SK-N-SH (cell line): ENCODE results near the gene LYRM7. TPM values are rescaled to one million over a fixed set of nuclear protein-coding genes. Genes with fewer than 3 reads are reported as not detected.
"Not testable (repeated sequence)": the region's sequence is repeated elsewhere in the genome, so short reads cannot be mapped to it uniquely, and the experiment has no call there.

Experiments
- CTCF ChIA-PET: fragments of 300-600, 350-600 bp; formaldehyde crosslinking; extraction: SDS; loops from one replicate; lab custom pipeline; 2021; lab: Yijun Ruan, JAX
- POLR2A ChIA-PET: fragments of 350-600 bp; sonication (Branson Sonifier 250); formaldehyde crosslinking; extraction: SDS; loops from one replicate; lab custom pipeline; 2020; ENCODE audit warnings: antibody characterized with exemption, inconsistent platforms; lab: Yijun Ruan, JAX
- DNase-seq: peaks from one replicate; pipeline ENCODE4 v3.0.0; 2012
- H2AFZ ChIP-seq: fragments of 200-600 bp; sonication (generic); 2 replicates; pipeline ENCODE4 v1.8.1; 2016; ENCODE audit warnings: antibody characterized with exemption, mild to moderate bottlenecking, low read depth
- H3F3A ChIP-seq: fragments of 200-600 bp; sonication (generic); replicated peaks from 2 replicates; pipeline ENCODE3; 2016; ENCODE audit warnings: antibody characterized with exemption, mild to moderate bottlenecking; ENCODE audit not compliant: insufficient read depth
- H3K27ac ChIP-seq, 2 experiments: fragments of 200-500 bp in 1 of 2; fragments of 200-600 bp in 1 of 2; sonication (Bioruptor generic) in 1 of 2; sonication (generic), shearing (Covaris generic) in 1 of 2; 2 replicates each; pipeline versions ENCODE4 v1.5.1 to v1.6.1; 2014 to 2016; ENCODE audit warnings: low read depth in 2 of 2, inconsistent platforms in 1 of 2, low read length in 1 of 2, mild to moderate bottlenecking in 1 of 2, mixed read lengths in 1 of 2
- H3K27me3 ChIP-seq: fragments of 200-600 bp; sonication (generic), shearing (Covaris generic); 2 replicates; pipeline ENCODE4 v1.6.1; 2016; ENCODE audit warnings: mixed run types; ENCODE audit not compliant: insufficient read depth
- H3K36me3 ChIP-seq, 2 experiments: fragments of 200-500 bp in 1 of 2; fragments of 200-600 bp in 1 of 2; sonication (Bioruptor generic) in 1 of 2; sonication (generic) in 1 of 2; replicated peaks in 1 of 2; 2 replicates each; pipeline versions ENCODE3 to v1.5.1; 2014 to 2016; ENCODE audit warnings: low read length in 1 of 2, mild to moderate bottlenecking in 1 of 2; ENCODE audit not compliant: insufficient read depth in 2 of 2, control insufficient read depth in 1 of 2
- H3K4me1 ChIP-seq, 2 experiments: fragments of 200-500 bp in 1 of 2; fragments of 200-600 bp in 1 of 2; sonication (Bioruptor generic) in 1 of 2; sonication (generic), shearing (Covaris generic) in 1 of 2; 2 replicates each; pipeline versions ENCODE4 v1.5.1 to v1.6.1; 2014 to 2016; ENCODE audit warnings: low read depth in 1 of 2, low read length in 1 of 2, mixed run types in 1 of 2; ENCODE audit not compliant: insufficient read depth in 2 of 2, control insufficient read depth in 1 of 2
- H3K4me2 ChIP-seq: fragments of 200-600 bp; sonication (generic), shearing (Covaris generic); 2 replicates; pipeline ENCODE4 v1.6.1; 2017; ENCODE audit warnings: mixed run types
- H3K4me3 ChIP-seq, 2 experiments: fragments of 200-500 bp in 1 of 2; fragments of 200-600 bp in 1 of 2; sonication (Bioruptor generic) in 1 of 2; sonication (generic), shearing (Covaris generic) in 1 of 2; 2 replicates each; pipeline versions ENCODE4 v1.5.1 to v1.8.1; 2014 to 2016; ENCODE audit warnings: low read depth in 2 of 2, inconsistent platforms in 1 of 2, low read length in 1 of 2, mild to moderate bottlenecking in 1 of 2, mixed read lengths in 1 of 2, moderate library complexity in 1 of 2
- H3K79me2 ChIP-seq: fragments of 200-600 bp; sonication (generic); 2 replicates; pipeline ENCODE4 v1.8.1; 2017; ENCODE audit warnings: mild to moderate bottlenecking; ENCODE audit not compliant: insufficient read depth
- H3K9ac ChIP-seq: fragments of 200-600 bp; sonication (generic); 2 replicates; pipeline ENCODE4 v1.6.1; 2017; ENCODE audit warnings: mixed run types
- H3K9me2 ChIP-seq: fragments of 200-600 bp; sonication (generic); 2 replicates; pipeline ENCODE4 v1.6.1; 2017; ENCODE audit warnings: mixed run types
- H3K9me3 ChIP-seq: fragments of 200-600 bp; sonication (generic); 2 replicates; pipeline ENCODE4 v1.6.1; 2017; ENCODE audit warnings: mixed run types, mild to moderate bottlenecking, moderate library complexity
- H4K20me1 ChIP-seq: fragments of 200-600 bp; sonication (generic); 2 replicates; pipeline ENCODE4 v1.6.1; 2017; ENCODE audit warnings: mild to moderate bottlenecking, mixed run types; ENCODE audit not compliant: insufficient read depth
- CHD2 ChIP-seq: fragments of 150-350 bp; IDR thresholded peaks from 2 replicates; pipeline ENCODE4 v1.6.1; 2018; ENCODE audit warnings: low read length; ENCODE audit not compliant: partially characterized antibody
- EP300 ChIP-seq, 2 experiments: IDR thresholded peaks; 2 replicates each; pipeline versions ENCODE4 v1.4.0 to v1.6.1; 2012; ENCODE audit warnings: borderline replicate concordance in 1 of 2, low read depth in 1 of 2, low read length in 1 of 2
- FOSL2 ChIP-seq: IDR thresholded peaks from 2 replicates; pipeline ENCODE4 v1.4.0; 2012; ENCODE audit warnings: low read depth, mild to moderate bottlenecking, moderate library complexity, borderline replicate concordance
- FOXJ3 ChIP-seq: sonication (generic); formaldehyde crosslinking; IDR thresholded peaks from 2 replicates; pipeline ENCODE4 v1.5.1; 2020; ENCODE audit warnings: mild to moderate bottlenecking, missing genetic modification reagents
- FOXM1 ChIP-seq: IDR thresholded peaks from 2 replicates; pipeline ENCODE4 v1.4.0; 2012; ENCODE audit warnings: low read depth, mild to moderate bottlenecking
- JUND ChIP-seq: IDR thresholded peaks from 2 replicates; pipeline ENCODE4 v1.4.0; 2012
- NFIC ChIP-seq: IDR thresholded peaks from 2 replicates; pipeline ENCODE4 v1.4.0; 2012; ENCODE audit warnings: borderline replicate concordance
- NRF1 ChIP-seq: IDR thresholded peaks from 2 replicates; pipeline ENCODE4 v1.6.1; 2012; ENCODE audit warnings: low read depth, mild to moderate bottlenecking, low read length
- POLR2AphosphoS5 ChIP-seq: IDR thresholded peaks from 2 replicates; pipeline ENCODE4 v1.6.1; 2012; ENCODE audit warnings: low read depth, low read length
- RAD21 ChIP-seq: IDR thresholded peaks from 2 replicates; pipeline ENCODE4 v1.6.1; 2012; ENCODE audit warnings: mild to moderate bottlenecking, low read length
- RFX5 ChIP-seq: IDR thresholded peaks from 2 replicates; pipeline ENCODE4 v1.6.1; 2012; ENCODE audit warnings: mild to moderate bottlenecking, improper control_type of control experiment, low read length
- SMC3 ChIP-seq: IDR thresholded peaks from 2 replicates; pipeline ENCODE4 v1.6.1; 2012; ENCODE audit warnings: low read depth, low read length, improper control_type of control experiment
- TAF1 ChIP-seq: IDR thresholded peaks from 2 replicates; pipeline ENCODE4 v1.6.1; 2012; ENCODE audit warnings: low read depth, mild to moderate bottlenecking, low read length, moderate library complexity, borderline replicate concordance
- YY1 ChIP-seq: IDR thresholded peaks from 2 replicates; pipeline ENCODE4 v1.4.0; 2012; ENCODE audit warnings: low read depth, mild to moderate bottlenecking
- WGBS: methylation state at CpG from one replicate; pipeline ENCODE4 v1.1.6; 2017; ENCODE audit warnings: low lambda C conversion rate; 5-methylcytosine and 5-hydroxymethylcytosine counted together
- polyA plus RNA-seq, 3 experiments: library from polyadenylated mRNA; depleted of rRNA; stranded (reverse); fragments of >200 nt; gene quantifications; 2 replicates each; pipeline ENCODE4 v1.2.3, GENCODE V29; 2012
- TF ChIP-seq, protein P1 (sequence below): IDR thresholded peaks from 2 replicates; pipeline ENCODE4; 2012
- TF ChIP-seq, protein P2 (sequence below): fragments of 200-600 bp; sonication (generic); IDR thresholded peaks from 2 replicates; pipeline ENCODE4 v1.6.1; 2017; ENCODE audit warnings: antibody characterized with exemption, mild to moderate bottlenecking, moderate library complexity
- TF ChIP-seq, protein P3 (sequence below): IDR thresholded peaks from 2 replicates; pipeline ENCODE4 v1.4.0; 2012; ENCODE audit warnings: low read depth, borderline replicate concordance

The LYRM7 gene
- polyA plus RNA-seq, 1 of the 3 experiments (the other 2 are of a cell fraction), result 1.4 TPM

DNA sequence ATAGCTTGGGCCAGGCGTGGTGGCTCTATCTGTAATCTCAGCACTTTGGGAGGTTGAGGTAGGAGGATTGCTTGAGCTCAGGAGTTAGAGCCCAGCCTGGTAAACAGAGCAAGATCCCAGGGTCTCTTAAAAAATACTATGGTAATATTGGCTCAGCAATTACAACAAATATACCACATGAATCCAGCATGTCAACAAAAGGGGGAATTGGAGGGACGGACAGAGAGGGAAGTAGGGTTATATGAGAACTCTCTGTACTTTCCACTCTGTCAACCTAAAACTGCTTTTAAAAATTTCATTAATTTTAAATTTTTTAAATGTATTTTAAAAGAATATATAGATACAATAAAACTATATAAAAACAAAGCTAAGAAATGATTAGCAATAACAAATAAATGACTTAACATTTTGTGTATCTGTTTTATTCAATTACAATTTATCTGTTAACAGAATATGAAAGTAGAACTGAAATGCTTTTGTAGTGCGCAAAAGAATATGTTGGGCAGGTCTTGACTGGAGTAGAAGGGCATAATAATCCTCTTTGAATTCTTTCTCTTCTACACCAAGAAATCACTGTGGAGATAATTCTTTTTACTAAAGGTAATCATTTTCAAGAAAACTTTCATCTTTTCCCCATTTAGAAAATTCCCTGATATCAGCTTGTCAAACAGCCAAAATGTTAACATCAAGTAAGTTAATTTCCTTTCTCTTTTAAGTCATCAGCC lies 80.2 kb downstream of the LYRM7 start (continued):
- TF ChIP-seq FOSL2 (no peak), CHD2 (no peak)
- TF ChIP-seq, protein P1, sequence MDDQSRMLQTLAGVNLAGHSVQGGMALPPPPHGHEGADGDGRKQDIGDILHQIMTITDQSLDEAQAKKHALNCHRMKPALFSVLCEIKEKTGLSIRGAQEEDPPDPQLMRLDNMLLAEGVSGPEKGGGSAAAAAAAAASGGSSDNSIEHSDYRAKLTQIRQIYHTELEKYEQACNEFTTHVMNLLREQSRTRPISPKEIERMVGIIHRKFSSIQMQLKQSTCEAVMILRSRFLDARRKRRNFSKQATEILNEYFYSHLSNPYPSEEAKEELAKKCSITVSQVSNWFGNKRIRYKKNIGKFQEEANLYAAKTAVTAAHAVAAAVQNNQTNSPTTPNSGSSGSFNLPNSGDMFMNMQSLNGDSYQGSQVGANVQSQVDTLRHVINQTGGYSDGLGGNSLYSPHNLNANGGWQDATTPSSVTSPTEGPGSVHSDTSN, result no peak

DNA sequence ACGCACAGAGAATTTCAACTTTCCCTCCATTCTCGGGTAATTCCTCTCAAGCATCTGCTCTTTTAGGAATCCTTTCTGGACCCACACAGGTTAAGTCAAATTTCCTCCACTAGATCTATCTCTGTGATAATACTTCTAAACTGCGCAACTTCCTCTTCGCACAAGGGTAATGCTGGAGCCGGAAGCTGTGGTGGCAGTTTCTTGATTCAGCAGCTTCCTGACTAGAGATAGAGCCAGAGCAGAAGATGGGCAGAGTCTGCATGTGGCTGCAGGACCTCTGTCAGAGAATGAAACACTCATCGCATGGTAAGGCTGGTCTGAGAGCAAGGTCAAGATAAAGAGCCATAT lies 82.1 kb downstream of the LYRM7 start:
- Histone ChIP-seq H3F3A (peaks cover 3% of the 10 kb centered on the region), H3K27me3 (no peaks in the 10 kb centered on the region), H3K4me1 (no peaks in the 10 kb centered on the region), H3K27ac (no peak overlapping the region), H3K4me2 (no peak overlapping the region), H3K79me2 (no peaks in the 10 kb centered on the region; the same call in 1 of the 2 replicates), H3K9me2 (no peaks in the 10 kb centered on the region), H3K9me3 (no peaks in the 10 kb centered on the region), H3K9ac (no peak overlapping the region), H4K20me1 (no peaks in the 10 kb centered on the region), H3K36me3 (no peaks in the 10 kb centered on the region), H2AFZ (no peak overlapping the region), H3K4me3 (no peak overlapping the region)
- ChIA-PET CTCF (interaction anchor here (0.7 kb wide), 1 partner anchor 10 kb away, joined by 3 read pairs; no protein-coding TSS in a partner anchor), POLR2A (no interaction called here)
- TF ChIP-seq NRF1 (no peak), FOXM1 (no peak), FOSL2 (no peak), EP300 (IDR thresholded peaks at IDR 0.05; ENCODE audit: borderline replicate concordance in 1 of 2, low read depth in 1 of 2, low read length in 1 of 2) (no peak), YY1 (no peak), FOXJ3 (no peak), NFIC (no peak), TAF1 (no peak), SMC3 (no peak), POLR2AphosphoS5 (no peak), JUND (no peak), RAD21 (no peak), RFX5 (no peak)
- TF ChIP-seq, protein P1, result no peak
- TF ChIP-seq, protein P2, sequence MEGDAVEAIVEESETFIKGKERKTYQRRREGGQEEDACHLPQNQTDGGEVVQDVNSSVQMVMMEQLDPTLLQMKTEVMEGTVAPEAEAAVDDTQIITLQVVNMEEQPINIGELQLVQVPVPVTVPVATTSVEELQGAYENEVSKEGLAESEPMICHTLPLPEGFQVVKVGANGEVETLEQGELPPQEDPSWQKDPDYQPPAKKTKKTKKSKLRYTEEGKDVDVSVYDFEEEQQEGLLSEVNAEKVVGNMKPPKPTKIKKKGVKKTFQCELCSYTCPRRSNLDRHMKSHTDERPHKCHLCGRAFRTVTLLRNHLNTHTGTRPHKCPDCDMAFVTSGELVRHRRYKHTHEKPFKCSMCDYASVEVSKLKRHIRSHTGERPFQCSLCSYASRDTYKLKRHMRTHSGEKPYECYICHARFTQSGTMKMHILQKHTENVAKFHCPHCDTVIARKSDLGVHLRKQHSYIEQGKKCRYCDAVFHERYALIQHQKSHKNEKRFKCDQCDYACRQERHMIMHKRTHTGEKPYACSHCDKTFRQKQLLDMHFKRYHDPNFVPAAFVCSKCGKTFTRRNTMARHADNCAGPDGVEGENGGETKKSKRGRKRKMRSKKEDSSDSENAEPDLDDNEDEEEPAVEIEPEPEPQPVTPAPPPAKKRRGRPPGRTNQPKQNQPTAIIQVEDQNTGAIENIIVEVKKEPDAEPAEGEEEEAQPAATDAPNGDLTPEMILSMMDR, result no peak
- TF ChIP-seq, protein P3, sequence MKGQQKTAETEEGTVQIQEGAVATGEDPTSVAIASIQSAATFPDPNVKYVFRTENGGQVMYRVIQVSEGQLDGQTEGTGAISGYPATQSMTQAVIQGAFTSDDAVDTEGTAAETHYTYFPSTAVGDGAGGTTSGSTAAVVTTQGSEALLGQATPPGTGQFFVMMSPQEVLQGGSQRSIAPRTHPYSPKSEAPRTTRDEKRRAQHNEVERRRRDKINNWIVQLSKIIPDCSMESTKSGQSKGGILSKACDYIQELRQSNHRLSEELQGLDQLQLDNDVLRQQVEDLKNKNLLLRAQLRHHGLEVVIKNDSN, result no peak
- DNase-seq, result no peak
- 79% methylated on average over 6 of the region's 6 CpGs for WGBS

DNA sequence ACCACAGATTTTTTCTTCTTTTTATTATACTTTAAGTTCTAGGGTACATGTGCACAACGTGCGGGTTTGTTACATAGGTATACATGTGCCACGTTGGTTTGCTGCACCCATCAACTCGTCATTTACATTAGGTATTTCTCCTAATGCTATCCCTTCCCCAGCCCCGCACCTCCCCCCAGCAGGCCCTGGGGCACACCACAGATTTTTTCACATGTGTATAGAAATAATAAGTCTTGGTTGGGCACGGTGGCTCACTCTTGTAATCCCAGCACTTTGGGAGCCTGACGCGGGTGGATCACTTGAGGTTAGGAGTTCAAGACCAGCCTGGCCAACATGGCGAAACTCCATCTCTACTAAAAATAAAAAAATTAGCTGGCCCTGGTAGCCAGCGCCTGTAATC lies 83.3 kb downstream of the LYRM7 start:
- H3K4me3 ChIP-seq, DNase-seq, H3K9me3 ChIP-seq, H3K4me1 ChIP-seq, H3K9me2 ChIP-seq, H3K27ac ChIP-seq, H3F3A ChIP-seq, H4K20me1 ChIP-seq, H3K4me2 ChIP-seq, H3K27me3 ChIP-seq, H3K79me2 ChIP-seq, H3K36me3 ChIP-seq, POLR2A ChIA-PET, CTCF ChIA-PET, H2AFZ ChIP-seq, H3K9ac ChIP-seq: not testable (repeated sequence)
- WGBS, result 97% methylated on average over 10 of the region's 10 CpGs
